ENCODE measurements around the gene PALD1.

DNA sequence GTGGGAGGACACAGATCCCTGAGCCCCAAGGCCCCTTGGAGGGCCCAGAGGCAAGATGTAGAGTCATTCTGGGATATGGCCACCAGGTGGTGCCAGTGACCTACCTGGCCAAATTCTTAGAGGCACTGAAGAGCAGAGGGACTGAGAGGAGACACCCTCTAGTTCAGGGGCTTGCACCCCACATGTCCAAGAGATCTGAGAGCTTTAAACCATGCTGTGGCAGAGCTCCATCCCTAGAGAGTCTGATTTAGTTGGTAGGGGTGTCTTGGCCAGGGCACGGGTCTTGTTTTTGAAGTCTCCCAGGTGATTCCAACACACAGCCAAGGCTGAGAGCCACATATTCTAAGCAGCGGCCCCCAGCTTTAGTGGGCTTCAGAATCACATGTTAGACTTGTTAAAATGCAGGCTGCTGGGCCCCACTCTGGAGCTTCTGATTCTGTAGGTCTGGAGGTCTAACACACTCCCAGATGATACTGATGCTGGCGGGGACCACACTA lies 71.4 kb downstream of the PALD1 start:
- no peak for TF ChIP-seq TAF1 (IDR thresholded peaks at IDR 0.05; ENCODE audit: low read depth)
- no peak for TF ChIP-seq TEAD4 (IDR thresholded peaks at IDR 0.05)
- TF ChIP-seq CEBPB (IDR thresholded peaks at IDR 0.05), result no peak
- no peak for TF ChIP-seq NFIC (IDR thresholded peaks at IDR 0.05)

Data from Ishikawa (cell line).